RKO (cell line): ENCODE data around the gene ECI1.

Experiments used
- DNase-seq: peaks from one replicate; pipeline ENCODE4 v3.0.0-alpha.2; 2016; ENCODE audit warnings: low spot score

The ECI1 gene, protein sequence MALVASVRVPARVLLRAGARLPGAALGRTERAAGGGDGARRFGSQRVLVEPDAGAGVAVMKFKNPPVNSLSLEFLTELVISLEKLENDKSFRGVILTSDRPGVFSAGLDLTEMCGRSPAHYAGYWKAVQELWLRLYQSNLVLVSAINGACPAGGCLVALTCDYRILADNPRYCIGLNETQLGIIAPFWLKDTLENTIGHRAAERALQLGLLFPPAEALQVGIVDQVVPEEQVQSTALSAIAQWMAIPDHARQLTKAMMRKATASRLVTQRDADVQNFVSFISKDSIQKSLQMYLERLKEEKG

DNA sequence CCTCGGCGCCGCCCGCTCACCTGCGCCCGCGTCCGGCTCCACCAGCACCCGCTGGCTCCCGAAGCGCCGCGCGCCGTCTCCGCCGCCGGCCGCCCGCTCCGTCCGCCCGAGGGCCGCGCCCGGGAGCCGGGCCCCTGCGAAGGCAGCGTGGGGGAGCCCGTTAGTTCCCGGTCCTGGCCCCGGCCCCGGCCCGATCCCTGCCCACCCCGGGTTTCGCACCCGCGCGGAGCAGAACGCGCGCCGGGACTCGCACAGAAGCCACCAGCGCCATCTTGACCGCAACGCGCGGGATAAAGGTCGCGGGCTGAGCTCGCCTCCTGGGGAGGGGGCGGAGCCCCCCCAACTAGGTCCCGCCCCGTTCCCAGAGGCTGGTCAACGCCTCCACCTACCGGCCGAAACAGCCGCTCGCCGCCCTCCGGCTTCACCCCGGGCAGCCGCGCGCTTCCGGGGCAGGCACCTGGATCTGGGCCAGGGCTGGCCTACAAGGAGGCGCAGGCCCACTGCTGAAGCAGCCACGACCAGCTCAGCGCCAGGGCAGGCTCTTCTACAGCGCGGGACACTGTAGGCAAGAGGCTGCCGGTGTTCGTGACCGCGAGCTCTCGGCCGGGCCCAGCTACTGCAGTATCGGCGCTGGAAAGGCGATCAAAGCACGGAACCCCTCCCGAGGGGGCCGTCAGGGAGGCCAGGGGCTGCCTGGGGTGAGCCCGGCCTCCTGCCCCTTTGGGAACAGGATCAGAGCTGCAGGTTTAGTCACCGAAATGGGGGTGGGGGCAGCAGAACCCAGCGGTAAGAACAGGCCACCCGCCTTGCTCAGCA is at the start of gene ECI1:
TSS of gene ECI1 (minus strand) at position 292 of the 816 bp plus-strand sequence. CDS start at position 271, 21 bp downstream.
- peak; percentile 96 for DNase-seq

DNA sequence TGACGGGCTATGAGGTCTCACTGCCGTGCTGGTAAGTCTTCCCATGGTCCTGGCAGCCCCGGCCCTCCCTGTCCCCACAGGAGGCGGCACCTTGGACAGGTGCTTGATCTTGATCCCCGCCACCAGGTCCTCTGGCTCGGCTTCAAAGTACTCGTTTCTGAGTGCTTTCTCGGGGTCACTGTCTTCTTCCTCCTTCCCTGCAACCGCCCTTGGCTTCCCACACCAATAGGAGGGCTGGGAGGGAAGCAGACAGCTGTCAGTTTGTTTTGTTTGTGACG is 48.5 kb upstream of the ECI1 start:
- no peak for DNase-seq

GRCh38 chr16:2299121-2299914 is 47.9 kb upstream of the ECI1 start:
- no peak for DNase-seq

GRCh38 chr16:2298621-2299020 is 47.2 kb upstream of the ECI1 start:
- no peak for DNase-seq

DNA sequence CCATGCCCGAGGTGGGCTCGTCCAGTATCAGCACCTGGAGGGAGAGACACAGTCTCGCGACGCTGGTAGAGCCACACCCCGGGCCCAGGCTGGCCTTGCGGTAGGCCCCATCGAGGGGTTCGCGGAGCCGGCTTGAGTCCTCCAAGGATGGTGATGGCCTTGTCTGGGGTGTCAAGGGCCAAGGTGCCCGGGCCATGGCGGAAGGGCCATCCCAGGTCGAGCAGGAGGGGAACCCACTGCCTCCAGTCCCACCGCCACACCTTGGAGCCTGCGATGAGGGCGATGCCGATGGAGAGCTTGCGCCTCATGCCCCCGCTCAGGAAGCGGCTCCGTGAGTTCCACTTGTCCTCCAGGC is 46.1 kb upstream of the ECI1 start:
- no peak for DNase-seq

DNA sequence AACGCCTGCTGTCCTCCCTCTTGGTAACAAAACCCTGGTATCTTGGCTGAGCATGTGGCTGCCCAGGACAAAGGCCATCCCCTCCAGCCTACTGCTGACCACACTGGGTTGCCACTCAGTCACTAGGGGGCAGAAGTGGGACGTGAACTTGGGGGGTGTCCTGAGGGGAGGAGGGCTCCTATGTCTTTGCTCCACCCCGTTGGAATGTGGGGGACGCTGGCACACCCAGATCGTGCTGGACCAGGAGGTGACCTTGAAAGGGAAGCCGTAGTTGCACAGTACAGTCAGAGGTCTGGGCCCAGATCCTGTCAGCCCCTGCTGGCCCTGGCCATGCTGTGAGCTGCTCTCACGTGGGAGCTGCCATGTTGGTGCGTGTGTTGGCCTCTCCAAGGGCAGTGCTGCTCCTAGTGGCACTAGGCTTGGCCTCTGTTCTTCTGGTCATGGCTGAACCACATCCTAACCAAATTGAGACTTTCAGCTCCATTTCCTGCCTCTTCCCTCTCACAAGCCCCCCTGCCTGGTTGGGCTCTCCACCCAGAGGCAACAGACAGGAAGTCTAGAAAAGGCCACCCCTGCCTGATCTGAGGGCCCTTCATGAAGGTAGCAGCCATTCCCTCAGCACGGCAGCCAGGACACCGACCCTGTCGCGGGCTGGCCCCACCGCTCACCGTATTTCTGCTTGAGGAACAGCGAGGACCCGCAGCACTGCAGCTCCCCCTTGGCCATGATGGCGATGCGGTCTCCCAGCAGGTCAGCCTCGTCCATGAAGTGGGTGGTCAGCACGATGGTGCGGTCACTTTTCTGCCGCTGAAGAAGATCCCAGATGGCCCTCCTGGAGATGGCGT is 45.5 kb upstream of the ECI1 start:
- DNase-seq, result no peak

DNA sequence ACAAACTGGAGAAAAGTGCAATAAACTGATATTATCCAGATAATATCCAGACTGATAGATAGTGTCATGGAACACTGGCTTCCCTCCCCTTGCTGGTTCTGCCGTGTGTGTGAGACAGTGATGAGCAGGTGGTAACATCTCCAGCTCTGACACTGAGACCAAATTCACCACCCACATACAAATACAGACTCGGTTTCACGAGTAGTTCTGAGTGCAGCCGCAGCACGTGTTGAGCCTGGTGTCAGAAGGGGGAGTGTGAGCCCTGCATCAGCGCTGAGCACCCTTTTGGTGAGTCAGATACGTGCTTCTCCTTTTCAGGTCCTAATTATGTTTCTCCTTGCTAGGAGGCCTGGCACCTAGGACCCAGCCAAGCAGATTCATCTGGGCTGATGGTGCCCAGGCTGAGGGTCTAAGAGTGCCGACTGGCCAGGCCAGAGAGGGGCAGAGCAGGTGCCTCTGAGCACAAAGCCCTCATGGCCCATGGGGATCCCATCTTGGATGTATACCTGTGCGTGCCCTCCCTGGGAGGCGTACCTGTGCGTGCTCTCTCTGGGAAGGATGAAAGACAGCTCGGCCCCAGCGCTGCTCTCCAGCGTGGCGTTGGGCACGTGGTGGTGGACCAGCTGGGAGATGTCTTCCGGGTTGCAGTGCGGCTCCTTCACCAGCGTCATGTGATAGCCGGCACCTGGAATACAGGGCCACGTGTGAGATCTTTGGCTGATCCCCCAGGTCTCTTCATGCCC is 43.8 kb upstream of the ECI1 start:
- no peak for DNase-seq

GRCh38 chr16:2292221-2292620 is 40.8 kb upstream of the ECI1 start:
- no peak for DNase-seq

- no peak for DNase-seq
These were observed 37.9 kb upstream of the ECI1 start for GRCh38 chr16:2289282-2289681.

DNA sequence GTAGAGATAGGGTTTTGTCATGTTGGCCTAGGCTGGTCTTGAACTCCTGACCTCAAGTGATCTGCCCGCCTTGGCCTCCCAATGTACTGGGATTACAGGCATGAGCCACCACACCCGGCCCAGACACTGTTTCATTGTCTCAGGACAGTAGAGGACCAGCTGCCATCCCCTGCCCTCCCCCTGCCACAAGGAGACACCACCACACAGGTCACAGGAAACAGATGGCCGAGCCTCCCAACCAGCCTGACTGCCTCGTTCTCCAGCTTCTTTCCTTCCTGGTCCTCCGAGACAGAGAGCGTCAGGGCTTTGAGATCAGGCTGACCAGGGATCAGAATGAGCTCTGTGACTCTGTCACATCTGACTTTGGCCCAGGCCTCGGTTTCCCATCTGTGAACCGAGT is 37.3 kb upstream of the ECI1 start:
- DNase-seq, result no peak

DNA sequence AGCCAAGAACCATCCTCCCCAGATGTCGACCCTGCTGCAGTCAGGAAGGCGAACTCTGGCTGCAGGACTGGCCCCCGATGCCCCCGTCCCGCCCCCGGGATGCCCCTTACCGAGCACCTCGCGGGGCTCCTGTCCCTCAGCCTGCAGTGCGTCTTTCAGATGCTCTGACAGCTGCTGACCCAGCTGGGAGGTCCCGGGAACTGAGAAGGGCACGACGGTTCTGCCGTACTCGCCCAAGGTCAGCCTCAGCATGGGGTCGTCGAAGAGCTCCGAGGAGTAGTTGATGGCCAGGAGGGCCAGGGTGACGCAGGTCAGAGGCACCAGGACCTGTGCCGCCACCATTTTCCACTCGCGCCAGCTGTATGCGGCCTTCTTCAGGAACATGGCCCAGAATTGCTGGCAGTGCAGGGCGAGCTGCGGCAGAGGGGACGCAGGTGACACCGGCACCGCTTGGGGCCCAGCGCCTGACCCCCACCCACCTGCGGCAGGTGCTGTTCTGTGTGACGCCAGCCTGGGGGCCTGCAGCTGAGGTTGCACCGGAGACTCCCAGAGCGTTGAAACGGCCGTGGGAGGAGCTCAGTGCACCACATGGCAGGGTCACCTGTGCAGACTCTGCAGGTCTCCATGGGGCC is 36.6 kb upstream of the ECI1 start:
- no peak for DNase-seq

DNA sequence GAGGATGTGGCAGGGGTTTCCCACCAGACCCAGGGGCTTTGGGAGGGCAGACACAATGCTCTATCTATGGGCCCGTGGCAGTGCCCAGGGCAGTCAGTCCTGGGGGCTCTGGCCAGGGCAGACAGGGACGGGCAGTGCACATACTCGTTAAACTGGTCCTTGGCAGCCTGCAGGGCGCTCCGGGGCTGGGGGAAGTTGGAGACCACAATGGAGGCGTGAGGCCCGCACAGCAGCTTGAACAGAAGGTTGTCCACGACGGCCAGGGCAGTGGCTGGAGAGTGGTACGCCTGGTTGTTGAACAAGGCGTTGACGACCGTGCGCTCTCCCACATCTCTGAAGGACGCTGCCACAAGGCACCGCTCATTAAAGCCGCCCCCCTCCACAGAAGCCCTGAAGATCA is 35.2 kb upstream of the ECI1 start:
- DNase-seq, result no peak

- no peak for DNase-seq
These were observed 34.4 kb upstream of the ECI1 start for GRCh38 chr16:2285731-2286191.

- DNase-seq, result no peak
These were observed 33.6 kb upstream of the ECI1 start for GRCh38 chr16:2284797-2285576.

DNA sequence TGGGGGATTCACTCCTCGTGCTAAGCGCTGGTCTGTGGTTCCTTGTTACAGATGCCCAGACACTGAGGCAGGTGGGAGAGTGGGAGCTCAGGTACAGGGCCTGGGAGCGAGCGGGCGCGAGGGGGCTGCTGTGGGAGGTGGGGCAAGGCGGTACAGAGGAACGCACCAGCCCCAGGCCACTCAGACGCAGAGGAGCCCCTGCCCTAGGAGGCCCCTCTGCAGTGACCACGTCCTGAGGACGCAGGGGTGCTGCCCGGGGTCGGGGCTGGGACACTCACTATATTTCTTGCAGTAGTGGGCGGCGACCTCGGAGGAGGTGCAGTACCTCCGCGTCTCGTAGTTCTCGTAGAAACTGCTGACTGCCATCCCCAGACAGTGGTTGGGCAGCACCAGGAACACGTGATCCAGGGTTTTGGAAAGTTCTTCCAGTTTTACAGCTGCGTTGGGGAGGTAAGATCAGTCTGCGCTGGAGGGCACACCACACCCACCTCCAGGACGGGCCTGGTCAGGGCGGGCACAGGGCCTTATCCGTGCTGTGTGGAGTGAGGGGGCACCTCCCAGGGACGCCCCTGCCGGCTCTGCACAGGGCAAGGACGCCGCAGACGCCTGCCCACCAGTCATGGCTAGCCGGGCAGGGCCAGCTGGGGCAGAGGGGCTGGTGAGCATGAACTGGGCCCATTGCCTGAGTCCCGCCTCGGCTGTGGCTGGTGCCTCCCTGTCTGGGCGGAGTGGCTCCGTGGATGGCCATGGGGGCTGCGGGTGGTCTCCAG is 32.8 kb upstream of the ECI1 start:
- DNase-seq, result no peak

- no peak for DNase-seq
These were observed 31.6 kb upstream of the ECI1 start for GRCh38 chr16:2282866-2283555.

DNA sequence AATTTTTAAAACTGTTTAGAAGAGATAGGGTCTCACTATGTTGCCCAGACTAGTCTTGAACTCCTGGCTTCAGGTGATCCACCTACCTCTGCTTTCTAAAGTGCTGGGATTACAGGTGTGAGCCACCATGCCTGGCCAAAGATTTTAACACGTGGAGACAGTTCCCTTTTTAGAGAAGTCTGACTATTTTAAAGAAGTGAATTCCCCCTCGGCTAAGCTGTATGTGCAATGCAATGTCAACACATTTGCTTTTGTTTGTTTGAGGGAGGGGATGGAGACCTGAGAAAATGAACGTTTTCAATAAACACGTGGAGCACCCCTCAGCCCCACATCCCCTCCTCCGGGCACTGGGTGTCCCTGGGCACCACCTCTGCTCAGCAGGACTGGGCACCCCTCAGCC is 30.9 kb upstream of the ECI1 start:
- no peak for DNase-seq

GRCh38 chr16:2280981-2281542 is 29.7 kb upstream of the ECI1 start:
- no peak for DNase-seq
